Lower leg skin (tissue), 4 donors: ENCODE measurements around the gene SIRT2. TPM values are rescaled to one million over a fixed set of nuclear protein-coding genes. Genes with fewer than 3 reads are reported as not detected.
"Not testable (repeated sequence)": the region's sequence is repeated elsewhere in the genome, so short reads cannot be mapped to it uniquely, and the experiment has no call there.

ENCODE experiments used
- DNase-seq, 2 donors: peaks; one replicate each; pipeline ENCODE4 v3.0.0-alpha.2; 2019; ENCODE audit warnings: low spot score in 2 of 2
- H3K4me3 ChIP-seq: fragments of 200-600 bp; sonication (generic); 2 replicates; pipeline ENCODE4 v1.5.1; 2017; ENCODE audit warnings: mild to moderate bottlenecking, low read depth; ENCODE audit not compliant: poor library complexity, severe bottlenecking
- CTCF ChIP-seq, 3 donors: fragments of 450-650 bp; IDR thresholded peaks; one replicate each; pipeline ENCODE4 v1.5.1; 2016; ENCODE audit warnings: antibody characterized with exemption in 3 of 3, mild to moderate bottlenecking in 3 of 3, moderate library complexity in 2 of 3
- POLR2A ChIP-seq, 2 donors: fragments of 450-650 bp; IDR thresholded peaks; one replicate each; pipeline ENCODE4 v1.6.1; 2016 to 2017; ENCODE audit warnings: antibody characterized with exemption in 2 of 2, mild to moderate bottlenecking in 1 of 2, moderate library complexity in 1 of 2
- WGBS, 2 donors: methylation state at CpG; one replicate each; pipeline ENCODE4 v1.1.5; 2018; 5-methylcytosine and 5-hydroxymethylcytosine counted together
- intact Hi-C: fragments of 100-400 bp; cut with DNase I; formaldehyde crosslinking; loops from one replicate; pipeline ENCODE4 v1.15.0; 2023; ENCODE audit warnings: low total_unique reads
- total RNA-seq, 4 donors: library from RNA; depleted of rRNA; stranded (reverse); fragments of >200 nt; gene quantifications; one replicate each; pipeline ENCODE4 v1.1.0, GENCODE V29; 2016

Gene SIRT2
- total RNA-seq, 4 donors from 2014 or later: 84.6 to 119 (median 101) TPM

GRCh38 chr19:38834590-38834989 is 64.8 kb downstream of the SIRT2 start:
- no peak for DNase-seq
- WGBS, 2 donors: 85 to 91% methylated on average over 6 of the region's 6 CpGs
- no peak for TF ChIP-seq POLR2A (IDR thresholded peaks at IDR 0.05)
- TF ChIP-seq CTCF (IDR thresholded peaks at IDR 0.05): no peak
- intact Hi-C loops: loop anchor here (10.0 kb wide), 1 partner anchor 200 kb away; no protein-coding TSS in a partner anchor
- no peak overlapping the region for H3K4me3 ChIP-seq

- H3K4me3 ChIP-seq: no peak overlapping the region
- TF ChIP-seq POLR2A (IDR thresholded peaks at IDR 0.05) (no peak), CTCF (IDR thresholded peaks at IDR 0.05) (no peak)
- intact Hi-C loops: loop anchor here (10.0 kb wide), 1 partner anchor 199 kb away; no protein-coding TSS in a partner anchor
- no peak for DNase-seq
- 92% methylated on average over 4 of the region's 4 CpGs for WGBS, 2 donors
These were observed 65.3 kb downstream of the SIRT2 start for GRCh38 chr19:38834104-38834490.

- H3K4me3 ChIP-seq: no peak overlapping the region
- intact Hi-C loops: loop anchor here (10.0 kb wide), 1 partner anchor 198 kb away; no protein-coding TSS in a partner anchor
- no peak for TF ChIP-seq CTCF (IDR thresholded peaks at IDR 0.05)
- no peak for TF ChIP-seq POLR2A (IDR thresholded peaks at IDR 0.05)
- 81 to 82% methylated on average over 7 of the region's 7 CpGs for WGBS, 2 donors
- no peak for DNase-seq
These were observed 66.4 kb downstream of the SIRT2 start for GRCh38 chr19:38833092-38833425.

GRCh38 chr19:38831142-38831605 is 68.2 kb downstream of the SIRT2 start:
- DNase-seq: peak in 1 of 2 donors; percentile 56
- TF ChIP-seq CTCF (IDR thresholded peaks at IDR 0.05) (no peak), POLR2A (IDR thresholded peaks at IDR 0.05) (no peak)
- peak overlapping the region; percentile 60 for H3K4me3 ChIP-seq
- intact Hi-C loops: loop anchor here (10.0 kb wide), 1 partner anchor 196 kb away; no protein-coding TSS in a partner anchor
- WGBS, 2 donors: 7% methylated on average over 11 to 15 of the region's 16 CpGs

- WGBS, 2 donors: 68 to 73% methylated on average over 4 of the region's 4 CpGs
- DNase-seq: no peak
- intact Hi-C loops: loop anchor here (10.0 kb wide), 1 partner anchor 195 kb away; no protein-coding TSS in a partner anchor
- no peak overlapping the region for H3K4me3 ChIP-seq
- TF ChIP-seq CTCF (IDR thresholded peaks at IDR 0.05) (no peak), POLR2A (IDR thresholded peaks at IDR 0.05) (no peak)
These were observed 69.2 kb downstream of the SIRT2 start for GRCh38 chr19:38830039-38830733.

- H3K4me3 ChIP-seq, intact Hi-C loops, DNase-seq: not testable (repeated sequence)
- 94 to 95% methylated on average over 7 of the region's 7 CpGs for WGBS, 2 donors
These were observed 70.2 kb downstream of the SIRT2 start for GRCh38 chr19:38829203-38829602.

Other genes with a start within 250 kb of the SIRT2 start
- gene CAPN12, start 155.1 kb downstream of the SIRT2 start, total RNA-seq: 10 to 100 TPM in 3 of 4 donors, 1 to 10 TPM in 1; 7.6 to 20.0 (median 12.9) TPM
- 1,000 to 10,000 TPM in 1 of 4 donors, 100 to 1,000 TPM in 2, 10 to 100 TPM in 1; 36.0 to 1,062 (median 348) TPM for gene LGALS7, start 126.1 kb downstream of the SIRT2 start, total RNA-seq
- gene LGALS7B, start 110.4 kb downstream of the SIRT2 start, total RNA-seq: 1,000 to 10,000 TPM; 3,936 to 6,716 (median 4,891) TPM
- gene LGALS4, start 86.7 kb downstream of the SIRT2 start, total RNA-seq: 1 to 10 TPM; 1.1 to 2.7 (median 1.9) TPM
- gene ECH1, start 67.8 kb downstream of the SIRT2 start, total RNA-seq: 100 to 1,000 TPM in 2 of 4 donors, 10 to 100 TPM in 2; 59.4 to 197 (median 109) TPM
- 100 to 1,000 TPM; 147 to 203 (median 177) TPM for gene HNRNPL, start 49.6 kb downstream of the SIRT2 start, total RNA-seq
- 10 to 100 TPM in 3 of 4 donors, 1 to 10 TPM in 1; 5.5 to 14.0 (median 11.6) TPM for gene RINL, start 21.3 kb downstream of the SIRT2 start, total RNA-seq
- gene NFKBIB, start 351 bp upstream of the SIRT2 start, total RNA-seq: 10 to 100 TPM; 26.9 to 51.2 (median 31.5) TPM
- gene CCER2, start 12.6 kb upstream of the SIRT2 start, total RNA-seq: 1 to 10 TPM; 3.3 to 8.7 (median 3.4) TPM
- gene SARS2, start 31.1 kb upstream of the SIRT2 start, total RNA-seq: 10 to 100 TPM; 11.7 to 23.3 (median 20.0) TPM
- gene MRPS12, start 31.3 kb upstream of the SIRT2 start, total RNA-seq: 10 to 100 TPM; 26.8 to 31.8 (median 30.0) TPM
- gene FBXO17, start 76.1 kb upstream of the SIRT2 start, total RNA-seq: 10 to 100 TPM; 13.2 to 46.5 (median 34.3) TPM
- gene FBXO27, start 132.9 kb upstream of the SIRT2 start, total RNA-seq: 10 to 100 TPM; 25.0 to 33.3 (median 29.1) TPM
- gene ACP7, start 184.8 kb upstream of the SIRT2 start, total RNA-seq: 10 to 100 TPM; 20.8 to 46.5 (median 29.0) TPM
- gene PAK4, start 226.2 kb upstream of the SIRT2 start, total RNA-seq: 10 to 100 TPM; 30.9 to 65.7 (median 40.1) TPM